Globus pallidus (tissue), 1 donor: ENCODE results near the gene SAXO1.
"Not testable (repeated sequence)": the region's sequence is repeated elsewhere in the genome, so short reads cannot be mapped to it uniquely, and the experiment has no call there.

ENCODE experiments used
- DNase-seq: peaks from one replicate; pipeline ENCODE4 v3.0.0-alpha.2; 2015; ENCODE audit warnings: low spot score

SAXO1 gene, protein sequence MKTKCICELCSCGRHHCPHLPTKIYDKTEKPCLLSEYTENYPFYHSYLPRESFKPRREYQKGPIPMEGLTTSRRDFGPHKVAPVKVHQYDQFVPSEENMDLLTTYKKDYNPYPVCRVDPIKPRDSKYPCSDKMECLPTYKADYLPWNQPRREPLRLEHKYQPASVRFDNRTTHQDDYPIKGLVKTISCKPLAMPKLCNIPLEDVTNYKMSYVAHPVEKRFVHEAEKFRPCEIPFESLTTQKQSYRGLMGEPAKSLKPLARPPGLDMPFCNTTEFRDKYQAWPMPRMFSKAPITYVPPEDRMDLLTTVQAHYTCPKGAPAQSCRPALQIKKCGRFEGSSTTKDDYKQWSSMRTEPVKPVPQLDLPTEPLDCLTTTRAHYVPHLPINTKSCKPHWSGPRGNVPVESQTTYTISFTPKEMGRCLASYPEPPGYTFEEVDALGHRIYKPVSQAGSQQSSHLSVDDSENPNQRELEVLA

DNA sequence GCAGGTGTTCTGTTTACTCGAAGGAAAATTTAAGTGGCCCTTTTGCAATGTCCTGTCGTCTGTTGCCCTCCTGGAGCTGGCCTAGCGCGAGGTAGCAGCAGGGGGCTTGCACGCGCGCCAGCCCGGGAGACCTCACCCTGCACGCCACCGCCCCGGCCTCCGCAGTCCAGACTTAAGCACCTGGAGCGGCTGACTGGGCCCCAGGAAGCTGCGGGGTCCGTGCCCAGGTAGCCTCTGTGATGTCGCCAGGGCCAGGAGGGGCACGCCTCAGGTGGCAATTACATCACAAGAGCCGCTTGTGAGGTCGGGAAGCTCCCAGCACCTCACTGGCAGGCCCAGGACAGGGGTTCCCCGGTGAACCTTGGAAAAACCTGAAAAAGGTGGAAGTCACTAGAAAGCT is at the start of gene SAXO1:
Gene SAXO1, minus strand, starts transcription at position 195 of the 400 bp plus-strand sequence. CDS start 301 bp downstream, outside the sequence.
- no peak for DNase-seq

DNA sequence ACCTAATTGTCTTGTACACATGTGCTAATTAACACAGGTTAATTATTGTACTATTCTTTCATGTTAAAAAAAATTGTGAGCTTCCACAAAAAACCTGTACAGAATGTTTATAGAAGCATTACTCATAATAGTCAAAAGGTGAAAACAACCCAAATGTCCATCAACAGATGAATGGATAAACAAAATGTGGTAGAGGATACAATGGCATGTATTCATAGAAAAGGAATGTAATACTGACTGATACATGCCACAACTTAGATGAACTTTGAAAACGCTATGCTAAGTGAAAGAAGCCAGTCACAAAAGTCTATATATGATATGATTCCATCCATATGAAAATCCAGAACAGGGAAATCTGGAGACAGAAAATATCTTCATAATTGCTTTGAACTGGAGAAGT is 41.8 kb upstream of the SAXO1 start:
- DNase-seq: no peak

GRCh38 chr9:19074229-19074628 is 41.2 kb upstream of the SAXO1 start:
- no peak for DNase-seq

- DNase-seq: no peak
Measured at GRCh38 chr9:19057033-19057432, 24.0 kb upstream of the SAXO1 start.

DNA sequence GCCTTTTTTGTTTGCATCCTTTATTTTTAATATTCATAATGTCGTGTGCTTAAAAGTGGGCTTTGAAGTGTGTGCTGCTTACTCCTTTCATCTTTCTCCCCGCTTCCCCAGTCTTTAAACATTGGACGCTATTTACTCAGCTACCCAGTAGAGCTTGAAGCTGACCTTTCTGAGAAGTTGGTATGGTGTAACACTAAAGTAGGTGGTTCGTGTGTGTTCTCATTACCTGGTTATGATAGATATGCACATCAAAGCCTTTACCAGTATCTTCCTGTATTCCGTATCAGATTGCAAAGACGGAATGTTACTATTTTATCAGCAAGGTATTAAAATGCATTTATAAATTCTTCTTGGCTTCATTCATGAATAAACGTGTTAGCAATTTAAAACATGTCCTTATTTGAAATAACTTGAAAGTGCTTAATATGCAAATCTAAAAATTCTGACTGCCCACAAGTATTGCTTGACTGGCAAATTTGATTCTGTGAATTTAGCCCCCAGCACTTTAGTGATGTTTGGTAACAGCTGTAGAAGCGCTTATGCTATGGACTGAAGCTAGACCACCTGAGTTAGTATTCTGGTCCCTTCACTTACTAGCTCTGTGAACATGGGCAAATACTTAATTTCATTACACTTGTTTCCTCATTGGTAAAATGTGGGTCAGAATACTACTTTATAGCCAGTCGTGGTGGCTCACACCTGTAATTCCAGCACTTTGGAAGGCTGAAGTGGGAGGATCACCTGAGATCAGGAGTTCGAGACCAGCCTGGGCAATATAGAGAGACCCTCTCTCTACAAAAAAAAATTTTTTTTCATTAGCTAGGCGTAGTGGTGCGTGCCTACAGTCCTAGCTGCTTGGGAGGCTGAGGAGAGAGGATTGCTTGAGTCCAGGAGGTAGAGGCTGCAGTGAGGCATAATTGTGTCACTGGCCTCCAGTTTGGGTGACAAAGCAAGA is 17.9 kb upstream of the SAXO1 start:
- DNase-seq: no peak

DNA sequence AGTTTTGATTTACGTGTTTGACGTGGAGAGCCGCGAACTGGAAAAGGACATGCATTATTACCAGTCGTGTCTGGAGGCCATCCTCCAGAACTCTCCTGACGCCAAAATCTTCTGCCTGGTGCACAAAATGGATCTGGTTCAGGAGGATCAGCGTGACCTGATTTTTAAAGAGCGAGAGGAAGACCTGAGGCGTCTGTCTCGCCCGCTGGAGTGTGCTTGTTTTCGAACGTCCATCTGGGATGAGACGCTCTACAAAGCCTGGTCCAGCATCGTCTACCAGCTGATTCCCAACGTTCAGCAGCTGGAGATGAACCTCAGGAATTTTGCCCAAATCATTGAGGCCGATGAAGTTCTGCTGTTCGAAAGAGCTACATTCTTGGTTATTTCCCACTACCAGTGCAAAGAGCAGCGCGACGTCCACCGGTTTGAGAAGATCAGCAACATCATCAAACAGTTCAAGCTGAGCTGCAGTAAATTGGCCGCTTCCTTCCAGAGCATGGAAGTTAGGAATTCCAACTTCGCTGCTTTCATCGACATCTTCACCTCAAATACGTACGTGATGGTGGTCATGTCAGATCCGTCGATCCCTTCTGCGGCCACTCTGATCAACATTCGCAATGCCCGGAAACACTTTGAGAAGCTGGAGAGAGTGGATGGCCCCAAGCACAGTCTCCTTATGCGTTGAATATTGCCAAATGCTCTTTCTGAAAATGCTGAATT is 17.1 kb upstream of the SAXO1 start:
- DNase-seq: peak; percentile 43

GRCh38 chr9:19048966-19049916 is 16.2 kb upstream of the SAXO1 start, which contains the start of gene RRAGA:
Gene RRAGA (plus strand): TSS chr9:19049427. CDS start chr9:19049660, 233 bp downstream.
- peak; percentile 95 for DNase-seq

GRCh38 chr9:19036611-19037010 is 3.6 kb upstream of the SAXO1 start:
- DNase-seq: no peak

DNA sequence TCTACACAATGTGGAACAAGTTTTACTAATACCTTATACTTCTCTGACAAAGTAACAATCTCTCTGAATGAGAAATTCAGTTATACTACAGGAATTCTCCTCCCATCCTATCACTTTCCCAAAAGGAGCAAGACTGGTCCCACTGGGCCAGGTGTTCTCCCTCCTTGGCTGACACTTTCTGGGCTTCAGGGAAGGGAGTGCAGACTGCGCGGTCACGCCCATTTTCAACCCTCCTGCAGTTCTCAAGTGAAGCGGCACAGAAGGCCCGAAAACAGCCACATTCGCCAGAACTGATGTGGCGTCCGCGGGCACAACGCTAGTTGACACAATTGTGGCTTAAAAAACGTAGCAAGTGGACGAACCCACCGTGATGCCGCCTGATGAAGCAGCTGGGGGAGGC is 603 bp downstream of the SAXO1 start:
- DNase-seq: no peak

DNA sequence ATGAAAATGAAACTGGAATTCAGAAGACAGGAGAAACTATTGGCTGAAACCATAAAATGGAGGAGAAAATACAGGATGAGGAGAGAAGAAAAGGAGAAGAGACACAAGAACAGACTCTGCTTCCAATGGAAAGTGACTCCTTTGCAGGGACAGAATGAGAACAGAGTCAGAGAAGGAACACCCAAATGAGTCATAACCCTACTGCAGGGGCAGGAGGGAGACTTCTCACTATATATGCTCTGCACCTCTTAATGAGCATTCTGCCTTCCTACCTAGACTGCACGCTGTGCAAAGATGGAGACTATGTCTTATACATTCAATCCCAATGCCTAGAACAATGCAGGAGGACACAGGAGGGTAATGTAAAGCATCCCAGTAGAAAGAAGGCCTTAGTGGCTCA is 2.1 kb downstream of the SAXO1 start:
- DNase-seq: no peak

DNA sequence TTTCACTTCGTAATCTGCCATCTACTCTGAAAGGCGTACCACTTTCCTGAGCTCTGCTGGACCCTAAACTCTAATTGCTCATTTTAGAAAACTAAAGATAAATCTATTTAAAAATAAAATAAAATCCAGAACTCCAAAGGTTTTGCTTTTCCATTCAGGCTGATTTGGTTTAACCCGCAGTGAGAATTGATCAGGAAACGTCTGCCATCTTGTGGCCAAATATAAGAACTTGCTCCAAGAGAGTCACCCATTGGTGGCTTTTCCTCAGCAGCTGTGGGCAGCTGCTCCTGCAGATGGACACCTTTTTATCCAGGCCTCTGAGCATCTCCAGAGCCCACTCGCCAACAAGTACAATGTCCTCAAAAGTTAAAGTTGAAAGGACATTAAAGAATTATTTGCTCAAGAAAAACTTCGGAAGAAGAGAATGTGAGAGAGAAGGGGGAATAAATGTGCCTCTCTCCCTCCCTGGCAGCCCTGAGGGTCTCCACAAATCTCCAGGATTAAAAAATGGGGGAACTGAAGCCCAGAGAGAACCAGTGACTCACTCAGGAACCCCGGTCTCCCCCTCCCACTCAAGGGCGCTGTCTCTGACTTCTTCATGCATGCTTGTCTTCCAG is 4.1 kb downstream of the SAXO1 start:
- DNase-seq: peak; percentile 56

DNA sequence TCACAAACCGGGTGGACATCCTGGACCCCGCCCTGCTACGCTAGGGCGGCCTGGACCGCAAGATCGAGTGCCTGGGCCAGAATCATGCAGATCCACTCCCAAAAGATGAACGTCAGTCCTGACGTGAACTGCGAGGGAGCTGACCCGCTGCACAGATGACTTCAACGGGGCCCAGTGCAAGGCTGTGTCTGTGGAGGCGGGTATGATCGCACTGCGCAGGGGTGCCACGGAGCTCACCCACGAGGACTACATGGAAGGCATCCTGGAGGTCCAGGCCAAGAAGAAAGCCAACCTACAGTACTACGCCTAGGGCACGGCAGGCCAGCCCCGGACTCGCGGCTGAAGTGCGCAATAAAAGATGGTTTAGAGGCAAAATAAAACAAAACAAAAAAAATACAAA is 5.2 kb downstream of the SAXO1 start:
- no peak for DNase-seq

GRCh38 chr9:19026375-19026774 is 6.6 kb downstream of the SAXO1 start:
- DNase-seq: no peak

GRCh38 chr9:19023078-19023477 is 9.9 kb downstream of the SAXO1 start:
- no peak for DNase-seq

DNA sequence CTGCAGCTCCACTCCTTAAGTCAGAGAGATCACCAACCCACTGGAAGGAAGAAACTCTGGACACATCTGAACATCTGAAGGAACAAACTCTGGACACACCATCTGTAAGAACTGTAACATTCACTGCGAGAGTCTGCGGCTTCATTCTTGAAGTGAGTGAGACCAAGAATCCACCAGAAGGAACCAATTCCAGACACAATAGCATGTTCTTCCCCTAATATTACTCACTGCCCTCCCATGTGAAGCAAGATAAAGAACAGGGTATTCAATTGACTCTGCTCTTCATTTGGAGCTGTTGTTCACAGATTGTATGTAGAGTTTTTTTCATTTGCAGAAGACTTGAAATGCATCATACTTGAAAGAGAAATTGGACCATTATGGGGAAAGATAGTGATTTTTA is 10.8 kb downstream of the SAXO1 start:
- no peak for DNase-seq

- DNase-seq: not testable (repeated sequence)
Measured at GRCh38 chr9:19021649-19022048, 11.4 kb downstream of the SAXO1 start.

DNA sequence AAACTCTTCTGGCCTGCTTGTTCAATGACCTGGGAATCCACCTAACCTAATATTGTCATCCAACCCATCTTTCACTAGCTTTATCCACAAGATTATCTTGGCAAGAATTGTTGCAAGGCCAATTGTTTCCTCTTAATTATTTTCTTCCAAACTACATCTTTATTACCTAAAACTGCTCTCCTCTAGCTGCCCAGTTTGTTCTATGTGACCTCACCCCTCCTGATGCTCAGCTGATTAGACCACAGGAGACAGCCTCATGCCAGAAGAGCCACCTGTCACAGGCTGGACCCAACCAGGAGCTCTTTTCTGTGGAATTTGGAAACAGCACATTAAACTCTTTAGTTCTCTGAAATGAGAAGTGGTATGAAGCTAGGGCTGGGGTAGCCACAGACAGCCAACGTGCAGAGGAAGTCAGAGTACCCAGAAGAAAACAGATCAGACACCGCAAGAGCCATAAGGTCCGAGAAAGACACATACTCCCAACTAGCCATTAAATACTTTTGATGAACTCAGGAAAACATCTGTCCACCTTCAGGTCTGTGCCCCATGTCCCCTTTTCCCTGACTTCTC is 12.0 kb downstream of the SAXO1 start:
- DNase-seq: no peak

DNA sequence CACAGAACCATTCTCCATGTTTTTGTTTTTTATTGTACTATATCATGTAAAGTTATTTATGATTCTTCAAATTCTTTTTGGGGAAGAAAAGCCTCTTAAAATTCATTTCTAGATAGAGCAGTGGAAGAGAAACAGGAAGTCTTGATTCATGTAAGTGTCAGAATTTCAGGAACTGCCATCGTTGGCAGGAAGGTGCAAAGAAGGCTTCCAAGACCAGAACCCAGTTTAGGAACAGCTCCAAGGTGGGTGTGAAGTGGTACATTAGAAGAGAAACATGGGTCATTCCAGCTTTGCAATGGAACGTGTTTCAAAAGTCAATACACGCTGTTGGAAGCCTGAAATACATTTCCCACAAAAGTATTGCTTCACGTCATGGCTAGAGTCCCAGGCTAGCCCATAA is 14.8 kb downstream of the SAXO1 start:
- no peak for DNase-seq

- no peak for DNase-seq
Measured at GRCh38 chr9:19009391-19009965, 23.5 kb downstream of the SAXO1 start.

GRCh38 chr9:19000133-19000532 is 32.9 kb downstream of the SAXO1 start:
- DNase-seq: no peak
